NCI-H526 treated with DMSO at 0.1 percent for 48 hours (cell line): ENCODE results near the gene KDM5A.
"Not testable (repeated sequence)": the region's sequence is repeated elsewhere in the genome, so short reads cannot be mapped to it uniquely, and the experiment has no call there.

Experiments
- DNase-seq: peaks from one replicate; lab custom pipeline; 2025; lab: John Stamatoyannopoulos, UW

KDM5A gene

GRCh38 chr12:332581-333205 lies 56.4 kb downstream of the KDM5A start:
- DNase-seq, result no peak

GRCh38 chr12:331287-331686 lies 57.8 kb downstream of the KDM5A start:
- no peak for DNase-seq

- no peak for DNase-seq
Measured at GRCh38 chr12:325906-326305, 63.2 kb downstream of the KDM5A start.

GRCh38 chr12:323507-323906 lies 65.6 kb downstream of the KDM5A start:
- no peak for DNase-seq

GRCh38 chr12:321606-322326 lies 67.4 kb downstream of the KDM5A start:
- no peak for DNase-seq

- DNase-seq, result no peak
Measured at GRCh38 chr12:318759-319515, 70.2 kb downstream of the KDM5A start.

- no peak for DNase-seq
Measured at GRCh38 chr12:308511-308910, 80.6 kb downstream of the KDM5A start.

GRCh38 chr12:307406-307805 lies 81.7 kb downstream of the KDM5A start:
- DNase-seq, result no peak

GRCh38 chr12:304805-305204 lies 84.3 kb downstream of the KDM5A start:
- no peak for DNase-seq

- DNase-seq, result not testable (repeated sequence)
Measured at GRCh38 chr12:302766-303165, 86.4 kb downstream of the KDM5A start.

GRCh38 chr12:300166-300565 lies 89.0 kb downstream of the KDM5A start:
- not testable (repeated sequence) for DNase-seq

- DNase-seq, result not testable (repeated sequence)
Measured at GRCh38 chr12:299511-299910, 89.6 kb downstream of the KDM5A start.

GRCh38 chr12:298059-298458 lies 91.1 kb downstream of the KDM5A start:
- not testable (repeated sequence) for DNase-seq

GRCh38 chr12:295132-295531 lies 94.0 kb downstream of the KDM5A start:
- no peak for DNase-seq

GRCh38 chr12:293199-293598 lies 95.9 kb downstream of the KDM5A start:
- no peak for DNase-seq

GRCh38 chr12:292186-292585 lies 96.9 kb downstream of the KDM5A start:
- no peak for DNase-seq

GRCh38 chr12:291153-291723 lies 97.9 kb downstream of the KDM5A start:
- no peak for DNase-seq

- DNase-seq, result no peak
Measured at GRCh38 chr12:288687-289086, 100.4 kb downstream of the KDM5A start.

GRCh38 chr12:286531-287300 lies 102.4 kb downstream of the KDM5A start:
- no peak for DNase-seq

- DNase-seq, result no peak
Measured at GRCh38 chr12:278046-278445, 111.1 kb downstream of the KDM5A start.

- peak; percentile 25 for DNase-seq
Measured at GRCh38 chr12:275812-276211, 113.3 kb downstream of the KDM5A start.

- DNase-seq, result no peak
Measured at GRCh38 chr12:273382-273781, 115.7 kb downstream of the KDM5A start.
